Measurements from ENCODE around the gene SUN1. TPM values are rescaled to one million over a fixed set of nuclear protein-coding genes. Genes with fewer than 3 reads are reported as not detected.

Gene SUN1
- total and polyA plus RNA-seq, 2 of the 8 experiments (the other 6 are each of a cell fraction or from before 2014, with no cell fraction given), result 108 to 158 TPM

DNA sequence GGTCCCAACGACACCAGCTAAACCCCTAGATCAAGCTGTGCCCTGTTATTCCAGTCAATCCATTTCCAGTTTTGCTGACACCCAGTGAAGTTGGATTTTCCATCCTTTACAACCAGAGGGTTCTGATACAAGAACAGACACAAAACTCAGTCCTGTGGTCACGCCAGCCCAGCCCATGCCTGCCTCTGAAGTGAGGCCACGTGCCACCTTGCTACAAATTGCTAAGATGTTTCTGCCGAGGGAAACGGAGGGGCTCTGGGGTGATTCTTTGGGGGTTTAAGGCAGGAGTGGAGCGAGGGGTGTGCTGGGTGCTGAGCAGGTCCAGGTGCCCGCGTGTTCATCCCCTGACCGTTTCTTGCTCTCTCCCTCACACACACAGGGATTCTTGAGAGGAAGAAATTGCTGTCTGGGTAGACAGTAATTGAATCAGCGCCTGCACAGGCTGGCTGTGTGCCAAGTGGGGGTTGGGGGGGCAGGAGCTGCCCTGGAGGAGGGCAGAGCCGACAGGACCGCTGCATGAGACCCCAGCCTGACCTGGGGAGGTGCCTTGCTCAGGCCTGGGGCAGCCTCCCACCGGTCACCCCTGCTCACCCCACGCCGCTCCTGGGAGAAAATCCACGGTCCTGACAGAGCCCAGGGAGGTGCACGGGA lies 84.1 kb downstream of the SUN1 start:
- no peaks in the 10 kb centered on the region; a peak in 1 of 7 replicates for H3K4me1 ChIP-seq (replicated peaks in 1 of 4; ENCODE audit: control insufficient read depth in 3 of 4, insufficient read depth in 4 of 4, low read length in 3 of 4)
- H3K79me1 ChIP-seq (ENCODE audit: low read depth, low read length), result no peaks in the 10 kb centered on the region
- H3K4me3 ChIP-seq (ENCODE audit: extremely low read depth in 1 of 4, insufficient read depth in 2 of 4, low read depth in 3 of 4, low read length in 4 of 4), result no peak overlapping the region
- H3K14ac ChIP-seq (ENCODE audit: insufficient read length), result no peak overlapping the region
- H3K36me3 ChIP-seq (ENCODE audit: control insufficient read depth in 2 of 4, insufficient read depth in 4 of 4, low read length in 3 of 4), result no peaks in the 10 kb centered on the region
- no peaks in the 10 kb centered on the region for H3K23me2 ChIP-seq (ENCODE audit: low read depth, low read length)
- H2BK20ac ChIP-seq (ENCODE audit: low read length), result no peak overlapping the region
- H3K23ac ChIP-seq (ENCODE audit: insufficient read length), result no peak overlapping the region
- FAIRE-seq (no peak), DNase-seq (ENCODE audit: low read depth in 1 of 2, low spot score in 2 of 2) (no peak)
- POLR2A ChIA-PET (ENCODE audit: partially characterized antibody), result no interaction called here
- H3K27me3 ChIP-seq (replicated peaks in 1 of 4; ENCODE audit: control insufficient read depth in 3 of 4, extremely low read depth in 1 of 4, insufficient read depth in 3 of 4, low read length in 3 of 4), result no peaks in the 10 kb centered on the region
- H4K5ac ChIP-seq (ENCODE audit: insufficient read length, low read depth, low read length), result no peak overlapping the region
- H2BK15ac ChIP-seq (ENCODE audit: low read length), result no peak overlapping the region
- H4K8ac ChIP-seq (ENCODE audit: extremely low read depth, insufficient read depth, low read length), result no peak overlapping the region
- CTCF ChIA-PET (ENCODE audit: partially characterized antibody), result no interaction called here
- no peak overlapping the region for H3K27ac ChIP-seq (ENCODE audit: low read depth, low read length)
- H2BK5ac ChIP-seq (ENCODE audit: low read depth, low read length), result no peak overlapping the region
- H3K9ac ChIP-seq (replicated peaks in 1 of 4; ENCODE audit: extremely low read depth in 1 of 4, low read depth in 3 of 4, low read length in 3 of 4), result no peak overlapping the region
- H3K79me2 ChIP-seq (ENCODE audit: control insufficient read depth in 1 of 2, insufficient read depth in 2 of 2, low read length in 2 of 2), result no peaks in the 10 kb centered on the region
- H4K20me1 ChIP-seq (replicated peaks in 1 of 2; ENCODE audit: control insufficient read depth in 1 of 2, insufficient read depth in 2 of 2, low read length in 2 of 2), result no peaks in the 10 kb centered on the region
- H3K9me3 ChIP-seq (ENCODE audit: insufficient read depth in 2 of 2, low read depth in 1 of 2, low read length in 1 of 2), result no peaks in the 10 kb centered on the region
- no peak overlapping the region for H3K4ac ChIP-seq (replicated peaks; ENCODE audit: insufficient read length, low read depth, low read length)
- H2BK12ac ChIP-seq (ENCODE audit: low read depth, low read length), result no peak overlapping the region
- H2AK5ac ChIP-seq (ENCODE audit: low read depth, low read length), result no peak overlapping the region
- TF ChIP-seq SUZ12 (IDR thresholded peaks at IDR 0.05; ENCODE audit: low read length) (no peak), CHD1 (IDR thresholded peaks at IDR 0.05; ENCODE audit: low read depth, low read length) (no peak), TAF1 (IDR thresholded peaks at IDR 0.05; ENCODE audit: low read depth, low read length) (no peak), EZH2 (IDR thresholded peaks at IDR 0.05; ENCODE audit: low read depth, low read length, severe bottlenecking) (no peak), JUND (IDR thresholded peaks at IDR 0.05; ENCODE audit: low read length) (no peak), MAFK (IDR thresholded peaks at IDR 0.05; ENCODE audit: low read depth, low read length) (no peak), POLR2AphosphoS5 (IDR thresholded peaks at IDR 0.05; ENCODE audit: low read depth, low read length) (no peak), RBBP5 (IDR thresholded peaks at IDR 0.05; ENCODE audit: borderline replicate concordance, low read depth, low read length) (no peak), SIX5 (IDR thresholded peaks at IDR 0.05; ENCODE audit: low read depth, low read length) (no peak), BCL11A (IDR thresholded peaks at IDR 0.05; ENCODE audit: low read depth in 2 of 2, low read length in 2 of 2) (no peak), TAF7 (optimal IDR thresholded peaks at IDR 0.05; ENCODE audit: borderline replicate concordance, low read depth, low read length) (no peak), BACH1 (IDR thresholded peaks at IDR 0.05; ENCODE audit: low read length) (no peak), FOSL1 (IDR thresholded peaks at IDR 0.05; ENCODE audit: insufficient read depth, low read depth, low read length) (no peak)
- TF ChIP-seq, protein P1, sequence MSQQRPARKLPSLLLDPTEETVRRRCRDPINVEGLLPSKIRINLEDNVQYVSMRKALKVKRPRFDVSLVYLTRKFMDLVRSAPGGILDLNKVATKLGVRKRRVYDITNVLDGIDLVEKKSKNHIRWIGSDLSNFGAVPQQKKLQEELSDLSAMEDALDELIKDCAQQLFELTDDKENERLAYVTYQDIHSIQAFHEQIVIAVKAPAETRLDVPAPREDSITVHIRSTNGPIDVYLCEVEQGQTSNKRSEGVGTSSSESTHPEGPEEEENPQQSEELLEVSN (IDR thresholded peaks at IDR 0.05), result no peak
- WGBS, 2 experiments (ENCODE audit: extremely low coverage in 1 of 2, insufficient coverage in 1 of 2, insufficient read length in 1 of 2, insufficient replicate concordance in 2 of 2, low coverage in 1 of 2, low lambda C conversion rate in 2 of 2, missing lambda C conversion rate in 1 of 2), result 85% methylated on average over 13 of the region's 17 CpGs; no CpG with 5 or more reads in 1 of the 2 experiments
- H4K91ac ChIP-seq (replicated peaks; ENCODE audit: insufficient read length, low read length), result no peak overlapping the region
- H3K4me2 ChIP-seq (ENCODE audit: insufficient read depth in 1 of 2, low read depth in 2 of 2, low read length in 2 of 2), result no peak overlapping the region
- H2AFZ ChIP-seq (ENCODE audit: low read length), result no peak overlapping the region
- no peak overlapping the region for H3K18ac ChIP-seq (ENCODE audit: extremely low read depth, low read length)
- H3K56ac ChIP-seq (replicated peaks; ENCODE audit: insufficient read length, low read depth, low read length), result no peak overlapping the region
- no peak overlapping the region for H2BK120ac ChIP-seq (replicated peaks; ENCODE audit: low read depth, low read length)
